H1 (cell line): ENCODE data around the gene FOXO1. TPM values are rescaled to one million over a fixed set of nuclear protein-coding genes. Genes with fewer than 3 reads are reported as not detected.
A peak's percentile ranks its signal among the peaks of the same experiment; 100 is the strongest.

Experiments used
- CTCF ChIA-PET: fragments of 300-600 bp; sonication (Branson Sonifier 250); formaldehyde crosslinking; loops from one replicate; lab custom pipeline; 2021; ENCODE audit not compliant: partially characterized antibody; lab: Charles Lee
- POLR2A ChIA-PET: fragments of 300-600 bp; sonication (Branson Sonifier 250); formaldehyde crosslinking; loops from one replicate; lab custom pipeline; 2021; ENCODE audit warnings: inconsistent platforms; ENCODE audit not compliant: partially characterized antibody; lab: Charles Lee
- DNase-seq, 2 experiments: peaks; one replicate each; pipeline versions ENCODE4 v3.0.0 to v3.0.0-alpha.2; 2010 to 2022; ENCODE audit warnings: low spot score in 2 of 2, low read depth in 1 of 2, mixed read lengths in 1 of 2
- FAIRE-seq: peaks from 2 replicates; lab custom pipeline; 2011; peaks lifted over from hg19 to GRCh38; lab: Jason Lieb, UNC
- H2AFZ ChIP-seq: 2 replicates; pipeline ENCODE4 v1.8.1; 2012; ENCODE audit warnings: low read length, inconsistent platforms
- H2AK5ac ChIP-seq: 2 replicates; pipeline ENCODE4 v1.6.1; 2013; ENCODE audit warnings: low read depth, low read length
- H2BK120ac ChIP-seq: replicated peaks from 2 replicates; pipeline ENCODE3; 2013; ENCODE audit warnings: low read depth, low read length, inconsistent platforms
- H2BK12ac ChIP-seq: 2 replicates; pipeline ENCODE4 v1.6.1; 2013; ENCODE audit warnings: low read depth, low read length
- H2BK15ac ChIP-seq: 2 replicates; pipeline ENCODE4 v1.6.1; 2013; ENCODE audit warnings: low read length
- H2BK20ac ChIP-seq: 2 replicates; pipeline ENCODE4 v1.6.1; 2013; ENCODE audit warnings: low read length
- H2BK5ac ChIP-seq: 2 replicates; pipeline ENCODE4 v1.6.1; 2013; ENCODE audit warnings: low read depth, low read length
- H3K14ac ChIP-seq: 2 replicates; pipeline ENCODE4 v1.6.1; 2013; ENCODE audit warnings: inconsistent platforms; ENCODE audit not compliant: insufficient read length
- H3K18ac ChIP-seq: 2 replicates; pipeline ENCODE4 v1.6.1; 2013; ENCODE audit warnings: low read length; ENCODE audit errors: extremely low read depth
- H3K23ac ChIP-seq: 2 replicates; pipeline ENCODE4 v1.6.1; 2013; ENCODE audit warnings: inconsistent platforms; ENCODE audit not compliant: insufficient read length
- H3K23me2 ChIP-seq: 2 replicates; pipeline ENCODE4 v1.6.1; 2013; ENCODE audit warnings: low read depth, low read length
- H3K27ac ChIP-seq: 2 replicates; pipeline ENCODE4 v1.6.1; 2011; ENCODE audit warnings: low read depth, low read length, inconsistent platforms
- H3K27me3 ChIP-seq, 4 experiments: replicated peaks in 1 of 4; 1 replicate in 1 of 4; 2 replicates in 3 of 4; pipeline versions ENCODE4 v1.6.1 to v1.8.1; 2011 to 2013; ENCODE audit warnings: low read length in 3 of 4, mild to moderate bottlenecking in 3 of 4, inconsistent platforms in 2 of 4, mixed read lengths in 2 of 4, moderate library complexity in 1 of 4; ENCODE audit not compliant: control insufficient read depth in 3 of 4, insufficient read depth in 3 of 4; ENCODE audit errors: extremely low read depth in 1 of 4
- H3K36me3 ChIP-seq, 4 experiments: 2 replicates each; pipeline versions ENCODE4 v1.6.1 to v1.8.1; 2011 to 2013; ENCODE audit warnings: mild to moderate bottlenecking in 4 of 4, low read length in 3 of 4, moderate library complexity in 2 of 4, control low read depth in 1 of 4, inconsistent platforms in 1 of 4; ENCODE audit not compliant: insufficient read depth in 4 of 4, control insufficient read depth in 2 of 4
- H3K4ac ChIP-seq: replicated peaks from 2 replicates; pipeline ENCODE3; 2013; ENCODE audit warnings: low read length, low read depth, mixed read lengths, inconsistent platforms; ENCODE audit not compliant: insufficient read length
- H3K4me1 ChIP-seq, 4 experiments: replicated peaks in 1 of 4; 1 replicate in 1 of 4; 2 replicates in 3 of 4; pipeline versions ENCODE4 v1.6.1 to v1.8.1; 2011 to 2013; ENCODE audit warnings: low read length in 3 of 4, inconsistent platforms in 2 of 4, mixed read lengths in 1 of 4; ENCODE audit not compliant: insufficient read depth in 4 of 4, control insufficient read depth in 3 of 4
- H3K4me2 ChIP-seq, 2 experiments: 2 replicates each; pipeline versions ENCODE4 v1.6.1 to v1.8.1; 2011 to 2013; ENCODE audit warnings: low read depth in 2 of 2, low read length in 2 of 2, control low read depth in 1 of 2, inconsistent platforms in 1 of 2, mild to moderate bottlenecking in 1 of 2; ENCODE audit not compliant: insufficient read depth in 1 of 2
- H3K4me3 ChIP-seq, 4 experiments: fragments of 200-600, 300-600 bp in 1 of 4; sonication (generic), shearing (Covaris generic), sonication (Bioruptor Twin) in 1 of 4; 2 replicates each; pipeline versions ENCODE4 v1.5.1 to v1.8.1; 2011 to 2016; ENCODE audit warnings: low read length in 4 of 4, low read depth in 3 of 4, control low read depth in 2 of 4, inconsistent platforms in 2 of 4, mild to moderate bottlenecking in 2 of 4, mixed read lengths in 1 of 4, moderate library complexity in 1 of 4; ENCODE audit not compliant: insufficient read depth in 2 of 4; ENCODE audit errors: extremely low read depth in 1 of 4
- H3K56ac ChIP-seq: replicated peaks from 2 replicates; pipeline ENCODE3; 2013; ENCODE audit warnings: low read depth, mild to moderate bottlenecking, mixed read lengths, low read length, inconsistent platforms; ENCODE audit not compliant: insufficient read length
- H3K79me1 ChIP-seq: 2 replicates; pipeline ENCODE4 v1.6.1; 2013; ENCODE audit warnings: low read depth, low read length, control low read depth
- H3K79me2 ChIP-seq, 2 experiments: 2 replicates each; pipeline versions ENCODE4 v1.6.1 to v1.8.1; 2012 to 2013; ENCODE audit warnings: low read length in 2 of 2, mild to moderate bottlenecking in 2 of 2, inconsistent platforms in 1 of 2; ENCODE audit not compliant: insufficient read depth in 2 of 2, control insufficient read depth in 1 of 2
- H3K9ac ChIP-seq, 4 experiments: replicated peaks in 1 of 4; 1 replicate in 1 of 4; 2 replicates in 3 of 4; pipeline versions ENCODE4 v1.6.1 to v1.8.1; 2011 to 2013; ENCODE audit warnings: low read depth in 3 of 4, low read length in 3 of 4, control low read depth in 2 of 4, mild to moderate bottlenecking in 2 of 4, moderate library complexity in 2 of 4, inconsistent platforms in 1 of 4; ENCODE audit errors: extremely low read depth in 1 of 4
- H3K9me3 ChIP-seq, 2 experiments: 2 replicates each; pipeline versions ENCODE4 v1.6.1 to v1.8.1; 2012 to 2013; ENCODE audit warnings: mild to moderate bottlenecking in 2 of 2, moderate library complexity in 2 of 2, control low read depth in 1 of 2, inconsistent platforms in 1 of 2, low read depth in 1 of 2, low read length in 1 of 2, mixed read lengths in 1 of 2; ENCODE audit not compliant: insufficient read depth in 2 of 2
- H4K20me1 ChIP-seq, 2 experiments: replicated peaks in 1 of 2; 2 replicates each; pipeline versions ENCODE3 to v1.8.1; 2011 to 2013; ENCODE audit warnings: inconsistent platforms in 2 of 2, low read length in 2 of 2, mild to moderate bottlenecking in 1 of 2; ENCODE audit not compliant: insufficient read depth in 2 of 2, control insufficient read depth in 1 of 2
- H4K5ac ChIP-seq: 2 replicates; pipeline ENCODE4 v1.6.1; 2013; ENCODE audit warnings: low read length, low read depth, mixed read lengths, inconsistent platforms; ENCODE audit not compliant: insufficient read length
- H4K8ac ChIP-seq: 2 replicates; pipeline ENCODE4 v1.8.0; 2013; ENCODE audit warnings: mild to moderate bottlenecking, moderate library complexity, low read length, inconsistent platforms; ENCODE audit not compliant: insufficient read depth; ENCODE audit errors: extremely low read depth
- H4K91ac ChIP-seq: replicated peaks from 2 replicates; pipeline ENCODE3; 2013; ENCODE audit warnings: low read length, mixed read lengths, inconsistent platforms; ENCODE audit not compliant: insufficient read length
- ASH2L ChIP-seq: fragments of 200-600, 300-600 bp; sonication (generic); IDR thresholded peaks from one replicate; pipeline ENCODE4 v1.7.1; 2017; ENCODE audit warnings: low read length
- CHD1 ChIP-seq: IDR thresholded peaks from 2 replicates; pipeline ENCODE4 v1.6.1; 2012; ENCODE audit warnings: low read depth, low read length, improper control_type of control experiment
- HDAC6 ChIP-seq: IDR thresholded peaks from one replicate; pipeline ENCODE4 v1.7.1; 2012; ENCODE audit warnings: low read depth, mild to moderate bottlenecking, inconsistent platforms, low read length, moderate library complexity
- KDM1A ChIP-seq: fragments of 200-600, 300-600 bp; sonication (generic); IDR thresholded peaks from 2 replicates; pipeline ENCODE4 v1.7.1; 2016; ENCODE audit warnings: mild to moderate bottlenecking, low read length, borderline replicate concordance
- KDM5A ChIP-seq: fragments of 200-600 bp; IDR thresholded peaks from 2 replicates; pipeline ENCODE4 v1.7.1; 2012; ENCODE audit warnings: mild to moderate bottlenecking, low read length, inconsistent platforms, mixed read lengths
- RFX5 ChIP-seq: IDR thresholded peaks from 2 replicates; pipeline ENCODE4 v1.6.1; 2011; ENCODE audit warnings: low read depth, low read length, improper control_type of control experiment, borderline replicate concordance
- SRF ChIP-seq: IDR thresholded peaks from 2 replicates; pipeline ENCODE4 v1.6.1; 2011; ENCODE audit warnings: mild to moderate bottlenecking, low read depth, low read length, moderate library complexity
- TAF1 ChIP-seq: IDR thresholded peaks from 2 replicates; pipeline ENCODE4 v1.6.1; 2011; ENCODE audit warnings: mild to moderate bottlenecking, low read depth, low read length
- WGBS, 2 experiments: shearing (Covaris generic) in 1 of 2; methylation state at CpG; one replicate each; pipeline versions ENCODE4 v1.1.6 to v1.1.7; 2013 to 2015; ENCODE audit warnings: low lambda C conversion rate in 2 of 2, mixed read lengths in 2 of 2, inconsistent platforms in 1 of 2, low coverage in 1 of 2, missing lambda C conversion rate in 1 of 2; ENCODE audit not compliant: insufficient replicate concordance in 2 of 2, insufficient coverage in 1 of 2, insufficient read length in 1 of 2; ENCODE audit errors: extremely low coverage in 1 of 2, missing lambda C conversion rate in 1 of 2; 5-methylcytosine and 5-hydroxymethylcytosine counted together
- polyA plus RNA-seq, 7 experiments: library from polyadenylated mRNA; depleted of rRNA in 3 of 7; stranded (reverse) in 5 of 7; unstranded in 2 of 7; fragments of >200 nt in 5 of 7; fragments of 200-250 nt in 2 of 7; gene quantifications; 1 replicate in 5 of 7; 2 replicates in 1 of 7; 4 replicates in 1 of 7; pipeline versions ENCODE4 v1.2.1 to v1.2.3, GENCODE V29; 2011 to 2013; ENCODE audit warnings: missing spikeins in 2 of 7, mixed read lengths in 2 of 7
- total RNA-seq: library from RNA; stranded (reverse); fragmentation: NEBNext Ultra II Directional; extraction: Animal tissue kit (Norgen Biotek cat#: 25700); gene quantifications from 2 replicates; pipeline ENCODE4 v1.2.1, GENCODE V29; 2021
- TF ChIP-seq, protein P1 (sequence below): IDR thresholded peaks from 2 replicates; pipeline ENCODE4 v1.6.1; 2011; ENCODE audit warnings: low read length, improper control_type of control experiment
- TF ChIP-seq, protein P2 (sequence below): IDR thresholded peaks from 2 replicates; pipeline ENCODE4 v1.6.1; 2012; ENCODE audit warnings: inconsistent platforms

Gene FOXO1
- total and polyA plus RNA-seq, 2 of the 8 experiments (the other 6 are each of a cell fraction or from before 2014, with no cell fraction given): 35.3 to 56.9 TPM

DNA sequence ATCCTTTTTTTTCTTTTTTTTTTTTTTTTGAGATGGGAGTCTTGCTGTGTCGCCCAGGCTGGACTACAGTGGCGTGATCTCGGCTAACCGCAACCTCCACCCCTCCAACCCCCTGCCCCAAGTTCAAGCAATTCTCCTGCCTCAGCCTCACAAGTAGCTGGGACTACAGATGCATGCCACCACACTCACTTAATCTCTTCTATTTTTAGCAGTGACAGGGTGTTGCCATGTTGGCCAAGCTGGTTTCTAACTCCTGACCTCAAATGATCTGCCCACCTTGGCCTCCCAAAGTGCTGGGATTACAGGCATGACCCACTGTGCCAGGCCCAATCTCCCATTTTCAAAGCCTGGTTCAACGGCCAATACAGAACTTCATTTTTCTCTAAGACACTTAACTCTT is 9.1 kb downstream of the FOXO1 start:
- H3K23me2 ChIP-seq: no peaks in the 10 kb centered on the region
- H3K4me1 ChIP-seq: peaks cover 12 to 26% (median 19%) of the 10 kb centered on the region in 4 experiments; a peak in 6 of 7 replicates
- no peak for FAIRE-seq
- no peak overlapping the region for H4K5ac ChIP-seq
- no peak overlapping the region for H4K91ac ChIP-seq
- peaks cover 0 to 3% (median 1%) of the 10 kb centered on the region in 4 experiments; a peak in 2 of 8 replicates for H3K36me3 ChIP-seq
- H2BK5ac ChIP-seq: no peak overlapping the region
- no peak for DNase-seq
- H3K4me2 ChIP-seq: no peak overlapping the region
- ChIA-PET CTCF (interaction anchor here (2.4 kb wide), 1 partner anchor 11 kb away, joined by 6 read pairs; no protein-coding TSS in a partner anchor), POLR2A (interaction anchor here (0.7 to 1.1 kb wide), 2 partner anchors 11 to 52 kb away, joined by 3 read pairs; no protein-coding TSS in a partner anchor)
- H3K4me3 ChIP-seq: no peak overlapping the region
- H3K27me3 ChIP-seq: no peaks in the 10 kb centered on the region
- no peak overlapping the region for H2AFZ ChIP-seq
- no peak overlapping the region for H3K23ac ChIP-seq
- H3K9me3 ChIP-seq: no peaks in the 10 kb centered on the region
- no peak overlapping the region for H3K27ac ChIP-seq
- H4K8ac ChIP-seq: 0 out of 2 replicates have a peak overlapping the region, but pooled peaks have one; percentile 12
- H2AK5ac ChIP-seq: no peak overlapping the region
- H3K79me2 ChIP-seq: peaks cover 41 to 99% of the 10 kb centered on the region in 2 experiments
- no peak overlapping the region for H2BK12ac ChIP-seq
- H3K14ac ChIP-seq: no peak overlapping the region
- WGBS, 2 experiments: 100% methylated on average over 4 of the region's 5 CpGs; no CpG with 5 or more reads in 1 of the 2 experiments
- peaks cover 3 to 7% of the 10 kb centered on the region in 2 experiments for H4K20me1 ChIP-seq
- H3K18ac ChIP-seq: no peak overlapping the region
- no peak overlapping the region for H2BK120ac ChIP-seq
- H3K79me1 ChIP-seq: peaks cover 5% of the 10 kb centered on the region; the same call in 1 of the 2 replicates
- no peak overlapping the region for H3K4ac ChIP-seq
- no peak overlapping the region for H3K56ac ChIP-seq
- H2BK15ac ChIP-seq: no peak overlapping the region
- no peak overlapping the region for H2BK20ac ChIP-seq
- H3K9ac ChIP-seq: no peak overlapping the region
- TF ChIP-seq SRF (no peak), HDAC6 (no peak), CHD1 (no peak), TAF1 (no peak), KDM5A (no peak), ASH2L (no peak), RFX5 (no peak), KDM1A (no peak)
- TF ChIP-seq, protein P1, sequence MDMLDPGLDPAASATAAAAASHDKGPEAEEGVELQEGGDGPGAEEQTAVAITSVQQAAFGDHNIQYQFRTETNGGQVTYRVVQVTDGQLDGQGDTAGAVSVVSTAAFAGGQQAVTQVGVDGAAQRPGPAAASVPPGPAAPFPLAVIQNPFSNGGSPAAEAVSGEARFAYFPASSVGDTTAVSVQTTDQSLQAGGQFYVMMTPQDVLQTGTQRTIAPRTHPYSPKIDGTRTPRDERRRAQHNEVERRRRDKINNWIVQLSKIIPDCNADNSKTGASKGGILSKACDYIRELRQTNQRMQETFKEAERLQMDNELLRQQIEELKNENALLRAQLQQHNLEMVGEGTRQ: no peak
- TF ChIP-seq, protein P2, sequence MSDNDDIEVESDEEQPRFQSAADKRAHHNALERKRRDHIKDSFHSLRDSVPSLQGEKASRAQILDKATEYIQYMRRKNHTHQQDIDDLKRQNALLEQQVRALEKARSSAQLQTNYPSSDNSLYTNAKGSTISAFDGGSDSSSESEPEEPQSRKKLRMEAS: no peak
